Naive B cell (primary cell): ENCODE measurements around the gene PDGFC. TPM values are rescaled to one million over a fixed set of nuclear protein-coding genes. Genes with fewer than 3 reads are reported as not detected.

Source experiments
- ATAC-seq, 2 donors: fragments of 150-1000 bp; cut with Tn5 transposase; 2 replicates each; pipeline ENCODE4 v1.10.0; 2021; ENCODE audit warnings: low read depth in 2 of 2, mild to moderate bottlenecking in 2 of 2, moderate library complexity in 2 of 2
- DNase-seq: peaks from one replicate; pipeline ENCODE4 v3.0.0; 2022
- H3K27ac Mint-ChIP-seq, 6 donors: one replicate each; pipeline ENCODE4 v1.8.0; 2020 to 2022; ENCODE audit warnings: mild to moderate bottlenecking in 6 of 6, mixed read lengths in 6 of 6, moderate library complexity in 5 of 6, inconsistent platforms in 2 of 6
- H3K27me3 Mint-ChIP-seq, 3 donors: one replicate each; pipeline ENCODE4 v1.8.0; 2021 to 2022; ENCODE audit warnings: mixed read lengths in 3 of 3, mild to moderate bottlenecking in 1 of 3
- H3K36me3 Mint-ChIP-seq, 2 donors: one replicate each; pipeline ENCODE4 v1.8.0; 2020 to 2022; ENCODE audit warnings: mixed read lengths in 2 of 2, inconsistent platforms in 1 of 2, mild to moderate bottlenecking in 1 of 2
- H3K4me1 Mint-ChIP-seq, 3 donors: one replicate each; pipeline ENCODE4 v1.8.0; 2020 to 2022; ENCODE audit warnings: mixed read lengths in 3 of 3, inconsistent platforms in 1 of 3, mild to moderate bottlenecking in 1 of 3, moderate library complexity in 1 of 3
- H3K4me3 Mint-ChIP-seq, 8 donors: one replicate each; pipeline ENCODE4 v1.8.0; 2020 to 2022; ENCODE audit warnings: mild to moderate bottlenecking in 8 of 8, mixed read lengths in 8 of 8, moderate library complexity in 8 of 8, inconsistent platforms in 2 of 8
- H3K9me3 Mint-ChIP-seq, 7 donors: one replicate each; pipeline ENCODE4 v1.8.0; 2020 to 2022; ENCODE audit warnings: mixed read lengths in 7 of 7, mild to moderate bottlenecking in 5 of 7, inconsistent platforms in 2 of 7, moderate library complexity in 1 of 7
- polyA plus RNA-seq, 6 donors: library from polyadenylated mRNA; unstranded; fragments of 300-500 nt; fragmentation: Illumina TruSeq; gene quantifications; one replicate each; pipeline ENCODE4 v1.2.3, GENCODE V29; 2021; ENCODE audit warnings: low read depth in 6 of 6

PDGFC gene
- polyA plus RNA-seq, 6 donors from 2014 or later = 0.17 to 0.45 TPM; not detected in 4

DNA sequence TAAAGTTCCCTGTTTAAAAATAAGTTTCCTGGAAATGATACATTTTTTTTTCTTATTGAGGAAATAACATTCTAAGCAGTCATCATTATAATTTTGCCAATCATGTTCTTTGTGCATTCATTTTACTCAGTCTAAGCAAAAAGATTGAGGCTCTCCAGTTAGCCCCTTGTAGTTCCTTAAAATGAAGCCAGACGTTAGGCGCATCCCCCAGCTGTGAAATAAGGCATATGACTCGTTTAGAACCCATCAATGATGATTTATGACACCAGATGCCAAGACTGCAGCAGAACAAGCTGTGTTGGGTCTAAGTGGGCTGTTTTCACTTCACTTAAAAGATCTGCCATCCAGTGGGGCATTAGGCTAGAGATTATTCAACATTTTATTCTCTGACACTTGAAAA, 17.0 kb downstream of the PDGFC start:
- DNase-seq (no peak), ATAC-seq (no peak)
- Mint-ChIP-seq H3K27ac (no peak overlapping the region), H3K4me3 (no peak overlapping the region), H3K4me1 (no peaks in the 10 kb centered on the region), H3K36me3 (no peaks in the 10 kb centered on the region), H3K9me3 (peaks cover 0 to 3% (median 0%) of the 10 kb centered on the region in 7 donors), H3K27me3 (no peaks in the 10 kb centered on the region)

DNA sequence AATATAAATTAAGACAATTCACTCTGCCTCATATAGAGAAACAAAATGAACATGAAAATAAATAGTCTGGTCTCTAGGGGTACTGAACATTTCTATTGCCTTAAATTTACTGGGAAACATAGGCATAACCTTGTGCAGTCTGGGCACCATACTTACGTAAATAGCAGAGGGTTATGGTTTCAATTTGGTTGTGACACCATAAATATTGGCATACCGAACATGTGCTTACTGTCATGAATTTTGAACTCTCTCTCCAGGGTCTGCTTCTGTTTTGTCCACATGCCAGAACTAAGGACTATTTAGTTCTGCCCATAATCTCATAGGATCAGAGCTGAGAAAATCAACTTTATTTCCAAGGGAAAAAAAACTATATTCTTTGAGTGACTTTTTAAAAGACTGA, 17.6 kb downstream of the PDGFC start:
- no peak overlapping the region for H3K4me3 Mint-ChIP-seq
- peaks cover 0 to 3% (median 0%) of the 10 kb centered on the region in 7 donors for H3K9me3 Mint-ChIP-seq
- DNase-seq (no peak), ATAC-seq (no peak)
- H3K4me1 Mint-ChIP-seq = no peaks in the 10 kb centered on the region
- H3K27me3 Mint-ChIP-seq = no peaks in the 10 kb centered on the region
- H3K27ac Mint-ChIP-seq = no peak overlapping the region
- no peaks in the 10 kb centered on the region for H3K36me3 Mint-ChIP-seq

DNA sequence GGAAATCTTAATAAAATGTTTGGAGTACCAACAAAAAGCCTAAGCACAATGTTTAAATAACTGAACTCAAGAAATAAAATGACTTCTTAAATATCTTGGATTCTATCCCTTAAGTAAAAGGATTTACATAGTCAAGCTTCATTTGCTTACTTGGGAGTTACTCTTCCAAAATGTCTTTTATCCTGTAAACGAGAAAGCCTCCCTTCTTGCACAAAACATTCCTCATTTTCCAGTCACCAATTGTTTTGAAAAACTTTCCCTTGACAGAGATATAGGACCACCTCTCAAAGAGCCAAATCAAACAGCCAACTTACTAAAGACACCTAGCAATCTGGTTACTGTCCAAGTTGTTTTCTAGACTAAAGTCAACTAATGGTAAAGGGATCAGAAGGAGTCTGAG, 18.6 kb downstream of the PDGFC start:
- H3K9me3 Mint-ChIP-seq = peaks cover 0 to 3% (median 0%) of the 10 kb centered on the region in 7 donors
- H3K4me1 Mint-ChIP-seq = no peaks in the 10 kb centered on the region
- H3K27ac Mint-ChIP-seq = no peak overlapping the region
- ATAC-seq (no peak), DNase-seq (no peak)
- no peaks in the 10 kb centered on the region for H3K36me3 Mint-ChIP-seq
- no peak overlapping the region for H3K4me3 Mint-ChIP-seq
- no peaks in the 10 kb centered on the region for H3K27me3 Mint-ChIP-seq

DNA sequence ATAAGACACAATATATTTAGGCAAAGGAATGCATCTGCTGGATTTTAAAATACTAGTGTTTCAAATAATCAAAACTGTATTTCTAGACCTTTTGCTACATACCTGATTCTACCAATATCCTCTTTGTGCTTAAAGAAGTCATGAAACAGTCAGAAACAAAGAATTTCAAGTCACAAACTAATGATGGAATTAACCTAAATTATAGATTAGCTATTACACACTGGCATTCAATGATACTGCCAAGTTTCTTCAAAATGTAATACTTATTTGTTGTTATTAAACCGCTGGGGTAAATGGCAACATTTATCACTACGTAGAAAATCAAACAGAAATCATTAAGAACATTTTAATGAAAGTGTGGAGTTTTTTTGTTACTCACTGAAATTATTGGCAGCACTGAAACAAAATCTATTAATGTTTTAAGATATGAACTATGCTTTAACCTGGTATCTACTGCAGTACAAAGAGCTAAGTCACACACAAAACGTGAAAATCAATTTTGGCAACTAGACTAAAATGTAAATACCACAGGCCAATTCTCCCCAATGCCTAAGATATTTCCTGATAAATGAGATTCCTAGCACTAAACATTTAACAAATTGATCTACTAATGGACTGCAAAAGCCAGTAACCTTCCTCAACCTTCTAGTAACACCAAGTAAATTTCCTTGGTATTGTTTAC, 19.4 kb downstream of the PDGFC start:
- no peaks in the 10 kb centered on the region for H3K4me1 Mint-ChIP-seq
- DNase-seq = no peak
- peaks cover 0 to 2% (median 0%) of the 10 kb centered on the region in 7 donors for H3K9me3 Mint-ChIP-seq
- H3K27me3 Mint-ChIP-seq = no peaks in the 10 kb centered on the region
- no peak overlapping the region for H3K27ac Mint-ChIP-seq
- ATAC-seq = no peak
- H3K36me3 Mint-ChIP-seq = no peaks in the 10 kb centered on the region
- H3K4me3 Mint-ChIP-seq = no peak overlapping the region

DNA sequence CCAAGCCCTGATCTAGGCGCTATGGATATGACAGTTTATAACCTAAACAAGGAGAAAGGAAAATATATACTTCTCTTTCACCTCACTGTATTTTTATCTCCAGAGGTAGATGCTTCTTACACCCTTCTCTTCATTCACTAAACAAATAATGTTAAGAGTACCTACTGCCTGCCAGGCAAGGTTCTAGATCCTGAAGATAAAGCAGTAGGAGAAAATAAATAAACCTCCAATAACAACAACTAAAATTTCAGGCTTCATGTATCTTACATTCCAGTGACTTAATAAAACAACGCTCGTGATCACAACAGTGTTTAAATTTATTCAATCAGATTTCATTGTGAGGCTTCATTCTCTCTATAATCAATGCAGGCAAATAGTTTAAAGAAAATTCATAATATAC, 20.7 kb downstream of the PDGFC start:
- DNase-seq (no peak), ATAC-seq (no peak)
- no peak overlapping the region for H3K4me3 Mint-ChIP-seq
- no peaks in the 10 kb centered on the region for H3K9me3 Mint-ChIP-seq
- H3K4me1 Mint-ChIP-seq = no peaks in the 10 kb centered on the region
- H3K27ac Mint-ChIP-seq = no peak overlapping the region
- H3K27me3 Mint-ChIP-seq = no peaks in the 10 kb centered on the region
- no peaks in the 10 kb centered on the region for H3K36me3 Mint-ChIP-seq

DNA sequence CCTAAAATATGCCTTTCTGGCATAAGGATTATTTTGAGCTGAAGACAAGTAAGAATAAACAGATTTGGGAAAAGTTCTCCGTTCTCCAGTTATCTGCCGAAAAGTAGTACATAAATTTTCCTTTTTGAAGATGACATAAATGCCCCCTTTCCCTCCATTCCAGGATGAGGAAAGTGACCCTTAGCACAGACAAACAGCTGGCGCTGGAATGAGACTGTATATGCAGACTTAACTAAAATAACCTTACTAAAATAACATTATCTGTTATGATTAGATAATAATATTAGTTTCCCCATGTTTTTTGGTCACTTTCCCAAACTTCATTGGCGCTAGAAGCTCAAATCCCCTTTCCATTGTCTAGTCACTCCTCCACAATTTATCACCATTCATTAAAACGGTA, 21.5 kb downstream of the PDGFC start:
- H3K4me3 Mint-ChIP-seq = no peak overlapping the region
- H3K36me3 Mint-ChIP-seq = no peaks in the 10 kb centered on the region
- no peak overlapping the region for H3K27ac Mint-ChIP-seq
- H3K9me3 Mint-ChIP-seq = no peaks in the 10 kb centered on the region
- no peak for DNase-seq
- no peaks in the 10 kb centered on the region for H3K4me1 Mint-ChIP-seq
- no peak for ATAC-seq
- H3K27me3 Mint-ChIP-seq = no peaks in the 10 kb centered on the region

DNA sequence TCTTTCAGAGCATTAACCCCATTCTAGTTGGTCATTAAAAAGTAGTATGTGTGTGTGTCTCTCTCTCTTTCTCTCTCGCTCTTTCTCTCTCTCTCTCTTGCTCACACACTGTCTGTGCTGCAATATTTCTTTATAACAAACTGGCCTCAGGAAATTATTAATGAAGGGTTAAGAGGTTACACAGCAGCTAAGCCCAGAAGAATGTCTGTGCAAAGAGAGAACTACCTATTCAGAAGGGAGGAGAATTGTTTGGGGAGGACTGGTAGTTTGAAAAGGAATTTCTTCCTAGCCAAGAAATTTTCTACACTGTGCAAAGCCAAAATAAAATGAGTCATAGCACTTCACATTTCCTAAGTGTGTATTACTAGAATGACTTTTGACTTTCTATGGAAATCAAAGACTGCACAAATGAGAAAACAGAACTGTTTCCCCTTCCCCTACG, 22.2 kb downstream of the PDGFC start:
- DNase-seq (no peak), ATAC-seq (no peak)
- Mint-ChIP-seq H3K4me3 (no peak overlapping the region), H3K36me3 (no peaks in the 10 kb centered on the region), H3K27me3 (no peaks in the 10 kb centered on the region), H3K27ac (no peak overlapping the region), H3K4me1 (no peaks in the 10 kb centered on the region), H3K9me3 (no peaks in the 10 kb centered on the region)

DNA sequence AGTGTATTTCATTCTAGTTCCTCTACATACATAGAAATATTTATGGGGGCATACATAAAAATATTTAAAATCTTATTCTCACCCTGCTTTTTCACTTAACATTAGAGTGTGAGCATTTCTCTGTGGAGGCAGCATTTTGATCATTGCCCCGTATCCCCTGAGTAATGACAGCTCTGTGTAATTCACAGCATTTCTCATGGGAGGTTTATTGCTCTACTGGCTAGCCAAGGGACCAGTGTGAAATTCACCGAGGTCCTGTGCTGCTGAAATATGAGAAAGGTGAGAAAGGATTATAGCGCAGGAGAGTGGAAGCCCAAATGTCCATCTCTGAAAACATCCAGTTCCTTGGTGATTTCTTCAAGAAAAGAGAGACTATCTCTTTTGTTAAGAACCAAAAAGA, 22.9 kb downstream of the PDGFC start:
- DNase-seq = no peak
- H3K9me3 Mint-ChIP-seq = no peaks in the 10 kb centered on the region
- no peak overlapping the region for H3K4me3 Mint-ChIP-seq
- H3K36me3 Mint-ChIP-seq = no peaks in the 10 kb centered on the region
- no peaks in the 10 kb centered on the region for H3K4me1 Mint-ChIP-seq
- ATAC-seq = no peak
- H3K27ac Mint-ChIP-seq = no peak overlapping the region
- no peaks in the 10 kb centered on the region for H3K27me3 Mint-ChIP-seq

DNA sequence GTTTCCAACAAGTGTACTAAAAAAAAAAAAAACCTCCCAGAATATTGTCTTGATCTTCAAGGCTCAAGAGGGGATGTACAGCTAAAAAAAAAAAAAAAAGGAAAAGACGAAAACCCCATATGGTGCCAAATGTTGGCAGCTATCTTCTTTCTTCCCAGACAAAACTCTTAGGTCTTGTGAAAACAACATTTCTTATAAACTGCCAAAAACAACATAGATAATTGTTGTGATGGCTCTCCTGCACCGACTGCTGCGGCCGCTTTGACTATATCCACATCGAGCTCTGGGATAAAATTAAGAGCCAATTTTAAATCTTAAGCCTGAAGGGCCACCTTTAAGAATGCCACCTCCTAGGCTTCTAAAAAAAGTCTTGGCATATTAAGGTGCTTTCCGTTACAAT, 23.5 kb downstream of the PDGFC start:
- no peaks in the 10 kb centered on the region for H3K4me1 Mint-ChIP-seq
- DNase-seq = no peak
- no peak overlapping the region for H3K27ac Mint-ChIP-seq
- H3K9me3 Mint-ChIP-seq = no peaks in the 10 kb centered on the region
- no peak for ATAC-seq
- no peaks in the 10 kb centered on the region for H3K36me3 Mint-ChIP-seq
- H3K27me3 Mint-ChIP-seq = no peaks in the 10 kb centered on the region
- H3K4me3 Mint-ChIP-seq = no peak overlapping the region

DNA sequence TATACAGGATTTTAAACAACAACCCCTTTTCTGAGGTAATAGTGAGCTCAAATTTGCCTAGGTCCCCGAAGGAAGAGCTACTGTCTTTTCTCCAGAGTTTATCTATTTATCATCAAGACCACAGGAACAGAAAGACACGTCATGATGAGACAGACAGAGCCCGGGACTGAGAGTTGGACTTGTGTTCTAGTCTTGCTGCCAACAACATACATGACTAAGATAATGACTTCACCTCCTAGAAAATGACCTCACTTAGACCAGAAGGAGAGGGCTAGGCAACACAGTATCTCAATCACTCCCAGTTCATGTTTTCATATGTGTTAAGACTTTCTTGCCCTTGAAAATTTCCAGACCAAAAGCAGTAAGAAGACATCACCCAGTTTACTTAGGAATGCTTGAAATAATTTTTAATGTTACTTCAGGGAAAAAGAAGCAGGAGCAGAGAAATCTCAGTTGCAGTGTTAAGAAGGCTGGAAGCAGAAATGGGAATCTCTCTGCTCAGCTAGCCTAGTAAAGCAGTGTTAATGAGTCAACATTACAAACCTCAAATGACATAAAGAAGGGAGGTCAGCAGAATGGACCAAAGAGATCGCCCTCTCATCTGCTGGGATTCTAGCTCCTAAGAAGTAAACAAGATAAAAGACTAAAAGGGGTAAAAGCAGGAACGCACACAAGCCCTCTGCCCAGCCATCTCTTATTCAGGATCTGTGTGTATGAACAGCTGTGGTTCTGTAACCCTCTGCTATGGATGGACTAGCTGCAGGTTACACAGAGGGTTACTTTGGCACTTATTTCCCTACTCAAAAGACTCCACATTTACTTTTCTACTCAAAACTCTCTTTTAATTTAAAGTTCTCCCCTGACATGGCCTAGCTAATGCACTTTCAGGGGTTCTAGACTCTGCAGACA, 24.8 kb downstream of the PDGFC start:
- ATAC-seq = no peak
- Mint-ChIP-seq H3K36me3 (no peaks in the 10 kb centered on the region), H3K27ac (no peak overlapping the region), H3K27me3 (no peaks in the 10 kb centered on the region), H3K4me3 (no peak overlapping the region), H3K9me3 (no peaks in the 10 kb centered on the region), H3K4me1 (no peaks in the 10 kb centered on the region)
- no peak for DNase-seq

DNA sequence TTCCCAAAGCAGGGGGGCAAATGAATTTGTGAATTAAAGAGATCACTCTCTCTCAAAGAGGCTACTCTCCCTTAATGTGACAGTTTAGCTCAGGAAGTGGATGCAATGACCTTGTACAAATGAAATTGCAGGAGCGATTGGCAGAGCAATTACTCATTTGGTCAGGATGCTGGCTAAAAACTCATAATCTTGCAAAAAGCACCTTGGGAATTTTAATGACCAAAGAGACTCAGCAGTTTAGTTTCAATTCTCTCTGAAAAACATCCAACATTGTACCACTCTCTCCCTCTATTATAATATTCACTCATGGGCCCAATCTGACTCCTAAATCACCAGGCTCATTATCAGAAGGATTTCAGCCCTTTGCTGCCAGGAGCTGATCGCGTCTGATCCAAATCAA, 26.1 kb downstream of the PDGFC start:
- no peak for ATAC-seq
- H3K27ac Mint-ChIP-seq = no peak overlapping the region
- H3K27me3 Mint-ChIP-seq = no peaks in the 10 kb centered on the region
- H3K9me3 Mint-ChIP-seq = no peaks in the 10 kb centered on the region
- no peaks in the 10 kb centered on the region for H3K36me3 Mint-ChIP-seq
- no peak overlapping the region for H3K4me3 Mint-ChIP-seq
- DNase-seq = no peak
- no peaks in the 10 kb centered on the region for H3K4me1 Mint-ChIP-seq

DNA sequence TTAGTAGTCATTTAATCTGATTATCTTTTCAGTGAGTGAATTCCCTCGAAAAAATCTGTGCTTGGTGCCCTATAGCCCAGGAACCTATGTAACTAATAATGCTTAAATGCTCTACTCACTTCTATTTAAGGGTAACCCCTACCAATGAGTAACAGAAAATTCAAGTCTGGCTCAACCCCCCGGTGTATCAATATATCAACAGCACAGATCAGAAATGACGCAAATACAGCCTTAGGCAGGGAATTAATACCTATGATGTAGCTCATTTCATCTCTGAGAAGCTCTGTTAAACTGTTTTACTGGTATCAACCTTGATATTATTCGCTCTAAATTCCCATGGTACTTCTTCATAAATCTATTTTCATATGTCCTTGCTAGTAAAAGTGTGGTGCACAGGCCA, 28.6 kb downstream of the PDGFC start:
- Mint-ChIP-seq H3K36me3 (no peaks in the 10 kb centered on the region), H3K4me3 (no peak overlapping the region), H3K9me3 (no peaks in the 10 kb centered on the region), H3K4me1 (no peaks in the 10 kb centered on the region), H3K27ac (no peak overlapping the region), H3K27me3 (no peaks in the 10 kb centered on the region)
- DNase-seq (no peak), ATAC-seq (no peak)

DNA sequence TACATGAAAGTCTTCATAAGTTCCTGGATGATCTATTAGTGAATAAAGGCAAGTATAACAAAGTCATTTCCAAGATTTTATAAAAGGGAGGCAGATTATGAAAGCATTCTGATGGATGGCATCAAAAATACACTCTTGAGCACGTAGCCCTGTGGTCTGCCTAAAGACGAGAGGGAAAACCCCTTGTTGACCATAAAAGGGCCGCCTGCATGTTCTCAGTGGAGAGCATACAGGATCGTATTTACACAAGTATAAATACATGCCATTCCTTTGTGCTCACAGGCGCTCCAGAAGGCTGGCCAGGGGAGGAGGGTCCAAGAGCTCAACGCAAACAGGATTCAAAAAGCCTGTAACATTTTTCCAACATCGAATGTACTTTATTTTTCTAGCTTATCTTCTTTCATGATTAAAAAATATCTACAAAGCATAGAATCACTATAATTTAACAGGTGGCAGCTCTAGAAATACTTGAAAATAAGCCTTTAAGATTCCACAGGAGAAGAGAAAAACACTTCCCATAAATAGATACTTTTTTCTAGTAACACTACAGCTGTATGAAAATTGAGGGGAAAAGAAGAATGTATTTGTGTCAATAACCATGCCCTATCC, 29.6 kb downstream of the PDGFC start:
- no peaks in the 10 kb centered on the region for H3K36me3 Mint-ChIP-seq
- no peak overlapping the region for H3K4me3 Mint-ChIP-seq
- ATAC-seq = no peak
- H3K27me3 Mint-ChIP-seq = no peaks in the 10 kb centered on the region
- no peak for DNase-seq
- H3K4me1 Mint-ChIP-seq = no peaks in the 10 kb centered on the region
- H3K9me3 Mint-ChIP-seq = no peaks in the 10 kb centered on the region
- no peak overlapping the region for H3K27ac Mint-ChIP-seq

DNA sequence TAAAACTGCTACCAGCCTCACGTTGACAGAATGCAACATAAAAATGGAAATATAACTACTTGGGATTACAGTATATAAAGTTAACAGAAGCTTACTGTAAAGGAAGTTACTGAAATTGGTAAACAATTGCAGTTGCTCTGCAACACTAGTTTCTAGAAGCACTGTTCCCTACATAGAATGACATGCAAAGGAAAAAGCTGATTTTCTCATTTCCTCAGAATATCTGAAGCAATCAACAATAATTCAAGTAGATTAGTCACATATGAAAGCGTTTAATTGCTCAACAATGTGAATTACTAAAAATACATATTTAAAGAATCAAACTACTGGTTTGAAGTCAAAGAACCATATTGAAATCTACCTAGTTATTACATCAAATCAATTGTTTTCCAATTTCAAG, 31.8 kb downstream of the PDGFC start:
- Mint-ChIP-seq H3K9me3 (peaks cover 0 to 5% (median 0%) of the 10 kb centered on the region in 7 donors), H3K4me1 (no peaks in the 10 kb centered on the region), H3K4me3 (no peak overlapping the region), H3K27me3 (no peaks in the 10 kb centered on the region), H3K36me3 (no peaks in the 10 kb centered on the region), H3K27ac (no peak overlapping the region)
- ATAC-seq (no peak), DNase-seq (no peak)
